Ascending aorta (tissue), 2 donors: Measurements from ENCODE around the gene TANC1. TPM values are rescaled to one million over a fixed set of nuclear protein-coding genes. Genes with fewer than 3 reads are reported as not detected.
A peak's percentile ranks its signal among the peaks of the same experiment; 100 is the strongest.

Source experiments
- DNase-seq, 2 donors: peaks; one replicate each; pipeline ENCODE4 v3.0.0-alpha.2; 2019; ENCODE audit warnings: low spot score in 2 of 2
- H3K27ac ChIP-seq, 2 donors: fragments of 200-600 bp; sonication (generic); one replicate each; pipeline ENCODE4 v1.5.1; 2016 to 2017; ENCODE audit warnings: mild to moderate bottlenecking in 1 of 2
- H3K27me3 ChIP-seq: fragments of 200-600 bp; sonication (generic); one replicate; pipeline ENCODE4 v1.5.1; 2017
- H3K36me3 ChIP-seq, 2 donors: fragments of 200-600 bp; sonication (generic); one replicate each; pipeline ENCODE4 v1.5.1; 2016
- H3K4me1 ChIP-seq, 2 donors: fragments of 200-600 bp; sonication (generic); one replicate each; pipeline ENCODE4 v1.5.1; 2016 to 2017; ENCODE audit warnings: mild to moderate bottlenecking in 1 of 2
- H3K4me3 ChIP-seq, 2 donors: fragments of 200-600 bp; sonication (generic); one replicate each; pipeline ENCODE4 v1.5.1; 2016 to 2017; ENCODE audit warnings: mild to moderate bottlenecking in 1 of 2
- H3K9me3 ChIP-seq, 2 donors: fragments of 200-600 bp; sonication (generic); one replicate each; pipeline ENCODE4 v1.5.1; 2016
- CTCF ChIP-seq, 3 experiments: fragments of 200-600 bp in 2 of 3; fragments of 450-650 bp in 1 of 3; sonication (generic) in 2 of 3; IDR thresholded peaks; one replicate each; pipeline ENCODE4 v1.5.1; 2016 to 2019; ENCODE audit warnings: antibody characterized with exemption in 3 of 3, mild to moderate bottlenecking in 1 of 3, moderate library complexity in 1 of 3
- intact Hi-C: fragments of 100-400 bp; cut with DNase I; formaldehyde crosslinking; loops from one replicate; pipeline ENCODE4 v1.15.1; 2023
- total RNA-seq: library from RNA; depleted of rRNA; stranded (reverse); fragments of >200 nt; gene quantifications from one replicate; pipeline ENCODE4 v1.1.0, GENCODE V29; 2016

Gene TANC1
- total RNA-seq, 1 donor from 2014 or later = 45.4 TPM

- intact Hi-C loops = loop anchor here (2.0 to 10.0 kb wide), 2 partner anchors 42 to 106 kb away; partner anchors contain the start of gene TANC1
- no peak for DNase-seq
- Histone ChIP-seq H3K27ac (peak overlapping the region; percentile 43 to 60), H3K4me3 (no peak overlapping the region), H3K27me3 (no peaks in the 10 kb centered on the region), H3K36me3 (no peaks in the 10 kb centered on the region), H3K4me1 (peaks cover 0 to 25% of the 10 kb centered on the region in 2 donors), H3K9me3 (peaks cover 0 to 4% of the 10 kb centered on the region in 2 donors)
- TF ChIP-seq CTCF (IDR thresholded peaks at IDR 0.05) = no peak
Observed at GRCh38 chr2:159010340-159010739, 41.9 kb downstream of the TANC1 start.

GRCh38 chr2:159010963-159011362, 42.5 kb downstream of the TANC1 start:
- Histone ChIP-seq H3K9me3 (peaks cover 0 to 5% of the 10 kb centered on the region in 2 donors), H3K4me1 (peaks cover 0 to 25% of the 10 kb centered on the region in 2 donors), H3K4me3 (no peak overlapping the region), H3K36me3 (no peaks in the 10 kb centered on the region), H3K27ac (peak overlapping the region in 1 of 2 donors; percentile 73), H3K27me3 (no peaks in the 10 kb centered on the region)
- intact Hi-C loops = loop anchor here (2.0 to 10.0 kb wide), 2 partner anchors 42 to 106 kb away; partner anchors contain the start of gene TANC1
- no peak for DNase-seq
- TF ChIP-seq CTCF (IDR thresholded peaks at IDR 0.05) = no peak

GRCh38 chr2:159012142-159012541, 43.7 kb downstream of the TANC1 start:
- H3K27ac ChIP-seq = peak overlapping the region; percentile 65 to 73

GRCh38 chr2:159013103-159013502, 44.7 kb downstream of the TANC1 start:
- Histone ChIP-seq H3K27me3 (no peaks in the 10 kb centered on the region), H3K4me1 (peaks cover 0 to 25% of the 10 kb centered on the region in 2 donors), H3K36me3 (no peaks in the 10 kb centered on the region), H3K4me3 (no peak overlapping the region), H3K9me3 (peaks cover 0 to 5% of the 10 kb centered on the region in 2 donors), H3K27ac (peak overlapping the region in 1 of 2 donors; percentile 73)
- intact Hi-C loops = loop anchor here (10.0 kb wide), 1 partner anchor 108 kb away; no protein-coding TSS in a partner anchor
- TF ChIP-seq CTCF (IDR thresholded peaks at IDR 0.05) = no peak
- DNase-seq = no peak

More at GRCh38 chr2:159012142-159012541, 43.7 kb downstream of the TANC1 start:
- H3K4me1 ChIP-seq = peaks cover 0 to 25% of the 10 kb centered on the region in 2 donors
- H3K9me3 ChIP-seq = peaks cover 0 to 5% of the 10 kb centered on the region in 2 donors
- intact Hi-C loops = loop anchor here (10.0 kb wide), 1 partner anchor 107 kb away; no protein-coding TSS in a partner anchor
- H3K36me3 ChIP-seq = no peaks in the 10 kb centered on the region
- TF ChIP-seq CTCF (IDR thresholded peaks at IDR 0.05) = no peak
- no peak for DNase-seq
- no peaks in the 10 kb centered on the region for H3K27me3 ChIP-seq
- H3K4me3 ChIP-seq = peak overlapping the region in 1 of 2 donors; percentile 4

- Histone ChIP-seq H3K4me1 (peaks cover 0 to 19% of the 10 kb centered on the region in 2 donors), H3K36me3 (no peaks in the 10 kb centered on the region), H3K9me3 (peaks cover 0 to 5% of the 10 kb centered on the region in 2 donors), H3K27me3 (no peaks in the 10 kb centered on the region), H3K4me3 (no peak overlapping the region), H3K27ac (no peak overlapping the region)
- intact Hi-C loops = loop anchor here (10.0 kb wide), 1 partner anchor 110 kb away; no protein-coding TSS in a partner anchor
- no peak for DNase-seq
- no peak for TF ChIP-seq CTCF (IDR thresholded peaks at IDR 0.05)
Observed at GRCh38 chr2:159015174-159015573, 46.7 kb downstream of the TANC1 start.
